ENCODE results near the gene P2RY14.

Gene P2RY14

DNA sequence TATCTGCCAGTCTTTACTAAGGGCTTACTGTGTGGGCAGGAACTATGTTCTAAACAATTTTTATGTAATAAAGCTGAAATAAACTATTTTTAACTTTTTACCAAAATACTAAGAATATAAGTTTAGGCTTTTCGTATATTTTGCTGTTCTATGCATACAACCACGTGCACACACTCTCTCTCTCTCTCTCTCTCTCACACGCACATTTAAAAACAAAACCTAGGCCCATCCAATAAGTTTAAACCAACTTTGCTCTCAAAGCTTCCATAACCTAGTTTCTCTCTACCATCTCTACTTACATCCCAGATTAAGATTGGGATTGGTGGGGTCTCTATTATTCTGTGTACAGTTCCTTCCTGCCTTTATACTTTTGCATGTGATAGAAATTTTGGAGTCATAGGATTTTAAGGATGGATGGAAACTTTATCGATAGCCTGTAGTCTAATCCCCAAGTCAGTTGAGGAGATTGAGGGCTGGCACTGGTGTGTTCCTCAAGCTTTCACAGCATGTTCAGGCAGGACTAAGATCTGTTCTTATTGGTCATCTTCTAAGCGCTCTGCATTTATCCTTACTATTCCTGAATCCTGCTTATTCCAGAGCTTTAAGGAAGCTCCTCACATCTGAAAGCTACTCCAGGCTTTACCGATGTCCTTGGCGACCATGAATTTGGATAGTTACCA lies 77.2 kb downstream of the P2RY14 start:
- ChIA-PET CTCF (interaction anchor here (1.0 to 5.4 kb wide), 7 partner anchors 9 to 67 kb away, joined by 3 to 24 read pairs (median 4); no protein-coding TSS in a partner anchor), POLR2A (no interaction called here)
- TF ChIP-seq, protein P1, sequence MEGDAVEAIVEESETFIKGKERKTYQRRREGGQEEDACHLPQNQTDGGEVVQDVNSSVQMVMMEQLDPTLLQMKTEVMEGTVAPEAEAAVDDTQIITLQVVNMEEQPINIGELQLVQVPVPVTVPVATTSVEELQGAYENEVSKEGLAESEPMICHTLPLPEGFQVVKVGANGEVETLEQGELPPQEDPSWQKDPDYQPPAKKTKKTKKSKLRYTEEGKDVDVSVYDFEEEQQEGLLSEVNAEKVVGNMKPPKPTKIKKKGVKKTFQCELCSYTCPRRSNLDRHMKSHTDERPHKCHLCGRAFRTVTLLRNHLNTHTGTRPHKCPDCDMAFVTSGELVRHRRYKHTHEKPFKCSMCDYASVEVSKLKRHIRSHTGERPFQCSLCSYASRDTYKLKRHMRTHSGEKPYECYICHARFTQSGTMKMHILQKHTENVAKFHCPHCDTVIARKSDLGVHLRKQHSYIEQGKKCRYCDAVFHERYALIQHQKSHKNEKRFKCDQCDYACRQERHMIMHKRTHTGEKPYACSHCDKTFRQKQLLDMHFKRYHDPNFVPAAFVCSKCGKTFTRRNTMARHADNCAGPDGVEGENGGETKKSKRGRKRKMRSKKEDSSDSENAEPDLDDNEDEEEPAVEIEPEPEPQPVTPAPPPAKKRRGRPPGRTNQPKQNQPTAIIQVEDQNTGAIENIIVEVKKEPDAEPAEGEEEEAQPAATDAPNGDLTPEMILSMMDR (IDR thresholded peaks at IDR 0.05; ENCODE audit: control extremely low read depth, extremely low read depth, low read depth, missing control alignments), result no peak
- DNase-seq (ENCODE audit: extremely low spot score), result no peak

DNA sequence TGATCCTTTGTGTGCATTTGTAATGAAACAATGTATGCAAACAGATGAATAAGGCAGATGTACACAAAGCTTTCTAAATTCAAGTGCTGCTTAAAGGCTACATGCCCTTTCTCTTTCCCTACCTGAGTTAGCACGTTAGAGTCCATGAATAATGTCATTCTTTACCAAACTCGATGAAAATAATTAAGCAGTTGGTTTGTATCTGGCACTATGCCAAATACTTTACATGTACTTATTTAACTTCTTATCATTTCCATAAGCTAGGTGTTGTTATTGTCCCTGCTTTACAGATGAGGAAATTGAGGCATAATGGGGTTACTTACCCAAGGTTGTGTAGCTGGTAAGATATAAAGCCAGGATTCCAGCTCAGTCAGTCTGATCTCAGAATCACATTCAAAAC lies 77.8 kb downstream of the P2RY14 start:
- ChIA-PET CTCF (interaction anchor here (0.8 to 5.4 kb wide), 7 partner anchors 10 to 68 kb away, joined by 3 to 24 read pairs (median 4); no protein-coding TSS in a partner anchor), POLR2A (no interaction called here)
- TF ChIP-seq, protein P1 (IDR thresholded peaks at IDR 0.05; ENCODE audit: control extremely low read depth, extremely low read depth, low read depth, missing control alignments), result no peak
- DNase-seq (ENCODE audit: extremely low spot score), result no peak

DNA sequence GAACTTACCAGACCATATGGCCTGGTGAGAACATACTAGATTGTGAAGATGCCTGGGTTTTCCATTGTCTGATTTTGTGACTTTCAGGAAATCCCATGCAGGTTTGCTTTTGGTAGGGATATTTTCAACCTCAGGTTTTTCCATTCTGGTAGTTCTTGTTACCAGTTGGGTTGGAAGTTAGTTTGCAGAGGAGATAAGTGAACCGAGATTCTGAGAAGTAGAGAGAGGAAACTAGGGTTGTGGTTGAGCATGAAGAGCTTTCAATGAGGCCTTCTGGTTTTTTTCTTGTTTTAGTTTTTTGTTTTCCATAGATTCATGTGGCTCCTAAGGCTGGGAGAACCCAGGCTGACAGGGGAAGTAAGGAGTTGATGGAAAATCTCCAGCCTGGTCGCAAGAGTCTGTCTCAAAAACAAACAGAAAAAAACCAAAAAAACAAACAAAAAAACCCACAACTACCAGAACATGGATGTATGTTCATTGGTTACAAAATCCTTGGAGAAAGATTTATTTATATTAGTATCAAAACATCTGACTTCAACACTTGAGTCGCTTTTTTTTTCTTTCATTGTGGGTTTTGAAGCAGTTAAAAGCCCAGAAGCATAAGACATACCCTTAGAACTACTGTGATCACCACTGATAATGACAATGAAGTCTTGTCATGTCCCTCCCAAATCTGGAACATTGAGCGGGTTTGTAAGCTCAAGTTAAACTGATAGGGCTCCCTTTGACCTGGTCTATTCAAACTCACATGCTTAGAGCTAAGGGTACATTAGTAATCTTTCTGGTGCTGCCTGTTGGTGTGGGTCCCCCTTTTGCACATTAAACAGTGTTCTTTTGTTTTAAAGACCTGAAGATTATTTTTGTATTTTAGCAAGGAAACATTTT lies 78.5 kb downstream of the P2RY14 start:
- ChIA-PET CTCF (interaction anchor here (0.8 to 5.4 kb wide), 7 partner anchors 9 to 68 kb away, joined by 3 to 24 read pairs (median 4); no protein-coding TSS in a partner anchor), POLR2A (no interaction called here)
- TF ChIP-seq, protein P1 (IDR thresholded peaks at IDR 0.05; ENCODE audit: control extremely low read depth, extremely low read depth, low read depth, missing control alignments), result no peak
- DNase-seq (ENCODE audit: extremely low spot score), result no peak

DNA sequence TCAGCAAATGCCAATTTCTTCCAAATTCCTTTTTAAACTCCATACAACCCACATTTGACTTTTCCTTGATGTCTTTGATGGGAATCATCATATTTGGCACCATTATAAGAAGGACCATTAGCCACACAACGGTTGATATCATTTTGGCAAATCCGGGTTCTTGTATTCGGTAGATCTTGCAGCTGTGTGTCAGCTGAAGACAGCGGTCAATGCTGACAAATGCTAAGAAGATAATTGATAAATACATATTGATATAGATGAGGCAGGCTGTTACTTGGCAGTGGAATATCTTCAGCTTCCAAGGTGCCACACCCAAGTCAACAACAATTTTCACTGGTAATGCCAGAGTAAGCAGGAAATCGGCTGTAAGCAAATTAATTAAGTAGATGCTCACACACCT lies 79.5 kb downstream of the P2RY14 start:
- POLR2A ChIA-PET, result no interaction called here
- CTCF ChIA-PET, result interaction anchor here (5.4 kb wide), 1 partner anchor 29 kb away, joined by 24 read pairs; no protein-coding TSS in a partner anchor
- TF ChIP-seq, protein P1 (IDR thresholded peaks at IDR 0.05; ENCODE audit: control extremely low read depth, extremely low read depth, low read depth, missing control alignments), result no peak
- no peak for DNase-seq (ENCODE audit: extremely low spot score)

DNA sequence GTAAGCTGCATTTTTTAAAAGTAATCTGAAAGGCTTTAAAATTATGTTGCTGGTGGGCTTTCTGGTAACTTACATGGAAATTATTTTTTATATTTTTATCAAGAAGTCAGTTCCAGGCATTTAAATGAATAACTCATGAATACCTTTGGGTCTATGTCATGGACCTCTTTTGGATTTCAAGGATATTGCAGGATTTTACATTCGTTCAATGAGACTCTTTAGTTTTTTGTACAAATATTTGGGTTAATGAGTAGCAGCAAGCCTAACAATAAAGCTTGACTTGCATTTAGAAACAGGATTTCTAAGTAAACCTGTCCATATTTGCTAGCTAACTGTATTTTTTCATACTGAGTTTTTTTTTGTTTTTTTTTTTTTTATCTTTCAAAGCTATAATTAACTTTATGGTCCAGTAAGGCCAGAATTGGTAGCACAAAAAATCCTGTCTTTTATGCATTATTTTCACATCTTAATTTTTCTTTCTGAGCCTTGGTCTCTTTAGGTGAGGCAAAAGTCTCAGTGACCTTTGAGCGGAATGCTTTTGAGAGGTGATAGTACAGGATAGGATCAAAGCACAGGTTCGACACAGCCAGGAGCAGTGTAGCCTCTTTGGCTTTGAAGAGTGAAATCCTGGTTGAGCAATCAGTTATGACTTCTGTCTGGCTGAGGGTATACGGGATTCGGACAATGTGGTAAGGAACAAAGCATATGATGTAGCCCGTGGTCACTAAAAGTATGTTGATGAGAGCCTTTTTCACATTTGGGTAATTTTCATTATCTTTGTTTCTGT lies 80.2 kb downstream of the P2RY14 start:
- TF ChIP-seq, protein P1 (IDR thresholded peaks at IDR 0.05; ENCODE audit: control extremely low read depth, extremely low read depth, low read depth, missing control alignments), result no peak
- POLR2A ChIA-PET, result interaction anchor here (0.7 kb wide), 1 partner anchor 195 kb away, joined by 4 read pairs; no protein-coding TSS in a partner anchor
- CTCF ChIA-PET, result interaction anchor here (0.7 to 5.4 kb wide), 5 partner anchors 9 to 83 kb away, joined by 3 to 24 read pairs (median 3); no protein-coding TSS in a partner anchor
- no peak for DNase-seq (ENCODE audit: extremely low spot score)

DNA sequence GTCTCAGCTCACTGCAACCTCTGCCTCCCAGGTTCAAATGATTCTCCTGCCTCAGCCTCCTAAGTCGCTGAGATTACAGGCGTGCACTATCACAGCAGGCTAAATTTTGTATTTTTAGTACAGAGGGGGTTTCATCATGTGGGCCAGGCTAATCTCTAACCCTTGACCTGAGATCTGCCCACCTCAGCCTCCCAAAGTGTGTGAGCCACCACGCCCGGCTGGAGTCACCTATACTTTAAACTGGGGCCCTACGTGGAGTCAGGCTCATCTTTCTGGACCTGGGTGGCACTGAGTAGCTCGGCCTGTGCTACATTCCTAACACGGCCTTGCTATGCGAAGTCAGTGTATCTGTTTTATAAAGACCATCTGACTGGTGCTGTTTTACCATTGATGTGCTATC lies 81.1 kb downstream of the P2RY14 start:
- POLR2A ChIA-PET, result no interaction called here
- no peak for DNase-seq (ENCODE audit: extremely low spot score)
- TF ChIP-seq, protein P1 (IDR thresholded peaks at IDR 0.05; ENCODE audit: control extremely low read depth, extremely low read depth, low read depth, missing control alignments), result no peak
- CTCF ChIA-PET, result interaction anchor here (0.8 to 3.2 kb wide), 6 partner anchors 10 to 34 kb away, joined by 3 to 21 read pairs (median 4); no protein-coding TSS in a partner anchor
